Trophoblast cell (in vitro differentiated cells and primary cell): ENCODE measurements around the gene ZNF383.

Experiments
- DNase-seq, 2 donors: peaks; one replicate each; pipeline ENCODE4 v3.0.0-alpha.2; 2016
- H2AFZ ChIP-seq: 2 replicates; pipeline ENCODE4 v1.6.1; 2013; ENCODE audit warnings: low read length, moderate library complexity, mild to moderate bottlenecking; ENCODE audit not compliant: insufficient read depth, poor library complexity
- H2AK5ac ChIP-seq: 2 replicates; pipeline ENCODE4 v1.6.1; 2013; ENCODE audit warnings: mild to moderate bottlenecking, low read length
- H2BK120ac ChIP-seq: 2 replicates; pipeline ENCODE4 v1.6.1; 2013; ENCODE audit warnings: low read length, mild to moderate bottlenecking, moderate library complexity; ENCODE audit not compliant: insufficient read depth, poor library complexity
- H2BK12ac ChIP-seq: 2 replicates; pipeline ENCODE4 v1.6.1; 2013; ENCODE audit warnings: mild to moderate bottlenecking, low read length, moderate library complexity
- H2BK5ac ChIP-seq: 2 replicates; pipeline ENCODE4 v1.6.1; 2013; ENCODE audit warnings: low read length, low read depth, moderate library complexity, mild to moderate bottlenecking; ENCODE audit not compliant: poor library complexity
- H3K14ac ChIP-seq: 2 replicates; pipeline ENCODE4 v1.6.1; 2013; ENCODE audit warnings: mild to moderate bottlenecking, low read length
- H3K18ac ChIP-seq: 2 replicates; pipeline ENCODE4 v1.6.1; 2013; ENCODE audit warnings: mild to moderate bottlenecking, low read length
- H3K23ac ChIP-seq: 2 replicates; pipeline ENCODE4 v1.6.1; 2013; ENCODE audit warnings: low read length
- H3K27ac ChIP-seq: 2 replicates; pipeline ENCODE4 v1.5.1; 2013; ENCODE audit warnings: low read depth, mild to moderate bottlenecking, inconsistent platforms, low read length, moderate library complexity
- H3K27me3 ChIP-seq: 2 replicates; pipeline ENCODE4 v1.6.1; 2013; ENCODE audit warnings: inconsistent platforms, mild to moderate bottlenecking, low read length, moderate library complexity; ENCODE audit not compliant: insufficient read depth
- H3K36me3 ChIP-seq, 2 experiments: 1 replicate in 1 of 2; 2 replicates in 1 of 2; pipeline ENCODE4 v1.6.1; 2013; ENCODE audit warnings: low read length in 2 of 2, mild to moderate bottlenecking in 2 of 2, moderate library complexity in 1 of 2; ENCODE audit not compliant: insufficient read depth in 2 of 2, control insufficient read depth in 1 of 2
- H3K4ac ChIP-seq: 2 replicates; pipeline ENCODE4 v1.6.1; 2013; ENCODE audit warnings: low read depth, mild to moderate bottlenecking, low read length, moderate library complexity
- H3K4me1 ChIP-seq, 2 experiments: 1 replicate in 1 of 2; 2 replicates in 1 of 2; pipeline ENCODE4 v1.6.1; 2013; ENCODE audit warnings: low read length in 2 of 2, mild to moderate bottlenecking in 2 of 2, moderate library complexity in 1 of 2; ENCODE audit not compliant: insufficient read depth in 2 of 2, control insufficient read depth in 1 of 2
- H3K4me2 ChIP-seq: 2 replicates; pipeline ENCODE4 v1.6.1; 2013; ENCODE audit warnings: inconsistent platforms, mild to moderate bottlenecking, low read length, moderate library complexity
- H3K4me3 ChIP-seq: 2 replicates; pipeline ENCODE4 v1.5.1; 2013; ENCODE audit warnings: mild to moderate bottlenecking, low read depth, low read length, inconsistent platforms
- H3K79me1 ChIP-seq: one replicate; pipeline ENCODE4 v1.6.1; 2013; ENCODE audit warnings: low read length
- H3K79me2 ChIP-seq: 2 replicates; pipeline ENCODE4 v1.6.1; 2013; ENCODE audit warnings: low read length, mild to moderate bottlenecking; ENCODE audit not compliant: control insufficient read depth, insufficient read depth, poor library complexity
- H3K9ac ChIP-seq: 2 replicates; pipeline ENCODE4 v1.6.1; 2013; ENCODE audit warnings: mild to moderate bottlenecking, low read length
- H3K9me3 ChIP-seq: 2 replicates; pipeline ENCODE4 v1.6.1; 2013; ENCODE audit warnings: low read depth, mild to moderate bottlenecking, control low read depth, inconsistent platforms, low read length; ENCODE audit not compliant: insufficient read depth
- H4K12ac ChIP-seq: 2 replicates; pipeline ENCODE4 v1.6.1; 2013; ENCODE audit warnings: low read depth, mild to moderate bottlenecking, low read length, moderate library complexity
- H4K8ac ChIP-seq: 2 replicates; pipeline ENCODE4 v1.6.1; 2013; ENCODE audit warnings: low read depth, mild to moderate bottlenecking, low read length, moderate library complexity
- H4K91ac ChIP-seq: one replicate; pipeline ENCODE4 v1.6.1; 2013; ENCODE audit warnings: low read depth, mild to moderate bottlenecking, low read length, moderate library complexity
- WGBS: extraction: QIAGEN DNeasy Blood & Tissue Kit; methylation state at CpG from one replicate; pipeline ENCODE4 v1.1.7; 2013; ENCODE audit warnings: missing lambda C conversion rate; ENCODE audit not compliant: insufficient read length, insufficient coverage; ENCODE audit errors: extremely low coverage; 5-methylcytosine and 5-hydroxymethylcytosine counted together

ZNF383 gene

DNA sequence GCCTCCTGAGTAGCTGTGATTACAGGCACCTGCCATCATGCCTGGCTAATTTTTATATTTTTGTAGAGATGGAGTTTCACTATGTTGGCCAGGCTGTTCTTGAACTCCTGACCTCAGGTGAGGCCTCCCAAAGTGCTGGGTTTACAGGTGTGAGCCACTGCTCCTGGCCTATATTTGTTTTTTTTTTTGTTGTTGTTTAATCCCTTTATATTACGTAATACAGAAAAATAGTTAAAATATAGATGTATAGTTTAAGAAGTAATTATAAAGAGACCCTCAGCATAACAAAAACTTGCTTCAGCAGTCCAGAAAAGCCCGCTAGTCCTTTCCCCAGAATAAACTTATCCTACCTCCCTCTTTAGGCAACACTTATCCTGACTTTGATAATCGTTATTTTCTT, 2.4 kb downstream of the ZNF383 start:
- H3K4ac ChIP-seq, result no peak overlapping the region
- peaks cover 0 to 4% of the 10 kb centered on the region in 2 experiments for H3K4me1 ChIP-seq
- no peak overlapping the region for H3K4me3 ChIP-seq
- no peak overlapping the region for H3K23ac ChIP-seq
- peaks cover 6% of the 10 kb centered on the region for H3K79me1 ChIP-seq
- H3K9me3 ChIP-seq, result no peaks in the 10 kb centered on the region
- no peaks in the 10 kb centered on the region for H3K36me3 ChIP-seq
- no peak overlapping the region for H3K9ac ChIP-seq
- no peak overlapping the region for H2BK12ac ChIP-seq
- H4K12ac ChIP-seq, result no peak overlapping the region
- WGBS, result no CpG with 5 or more reads among the region's 3 CpGs
- H2BK5ac ChIP-seq, result no peak overlapping the region
- H4K91ac ChIP-seq, result no peak overlapping the region
- peaks cover 7% of the 10 kb centered on the region for H3K79me2 ChIP-seq
- no peak overlapping the region for H4K8ac ChIP-seq
- H2BK120ac ChIP-seq, result no peak overlapping the region
- no peak overlapping the region for H2AFZ ChIP-seq
- no peak overlapping the region for H3K4me2 ChIP-seq
- H2AK5ac ChIP-seq, result no peak overlapping the region
- H3K14ac ChIP-seq, result no peak overlapping the region
- no peak overlapping the region for H3K27ac ChIP-seq
- H3K18ac ChIP-seq, result no peak overlapping the region
- no peaks in the 10 kb centered on the region for H3K27me3 ChIP-seq
- no peak for DNase-seq

GRCh38 chr19:37221136-37221535, 3.1 kb downstream of the ZNF383 start:
- Histone ChIP-seq H4K12ac (no peak overlapping the region), H3K79me1 (peaks cover 6% of the 10 kb centered on the region), H4K91ac (no peak overlapping the region), H4K8ac (no peak overlapping the region), H3K27ac (no peak overlapping the region), H2BK12ac (no peak overlapping the region), H3K36me3 (no peaks in the 10 kb centered on the region), H3K9ac (no peak overlapping the region), H3K18ac (no peak overlapping the region), H3K14ac (no peak overlapping the region), H3K4me2 (no peak overlapping the region), H3K9me3 (no peaks in the 10 kb centered on the region), H3K4ac (no peak overlapping the region), H3K4me1 (peaks cover 0 to 4% of the 10 kb centered on the region in 2 experiments), H2BK120ac (no peak overlapping the region), H2BK5ac (no peak overlapping the region), H3K79me2 (peaks cover 7% of the 10 kb centered on the region), H3K27me3 (no peaks in the 10 kb centered on the region), H3K4me3 (no peak overlapping the region), H2AFZ (no peak overlapping the region), H2AK5ac (no peak overlapping the region), H3K23ac (no peak overlapping the region)
- peak in 1 of 2 donors; percentile 3 for DNase-seq
- WGBS, result no CpG with 5 or more reads among the region's 2 CpGs

- H3K4me1 ChIP-seq, result no peaks in the 10 kb centered on the region
- H2BK120ac ChIP-seq, result no peak overlapping the region
- no peak overlapping the region for H2AK5ac ChIP-seq
- no peak overlapping the region for H3K9ac ChIP-seq
- no peak overlapping the region for H4K91ac ChIP-seq
- H3K27me3 ChIP-seq, result no peaks in the 10 kb centered on the region
- no peaks in the 10 kb centered on the region for H3K79me2 ChIP-seq
- no peak overlapping the region for H3K4me3 ChIP-seq
- WGBS, result no CpG with 5 or more reads among the region's 2 CpGs
- no peak overlapping the region for H2AFZ ChIP-seq
- peaks cover 6% of the 10 kb centered on the region in 2 experiments for H3K36me3 ChIP-seq
- H3K4me2 ChIP-seq, result no peak overlapping the region
- no peak overlapping the region for H2BK12ac ChIP-seq
- H4K12ac ChIP-seq, result no peak overlapping the region
- H3K14ac ChIP-seq, result no peak overlapping the region
- H3K27ac ChIP-seq, result no peak overlapping the region
- no peak overlapping the region for H4K8ac ChIP-seq
- H3K4ac ChIP-seq, result no peak overlapping the region
- H3K23ac ChIP-seq, result no peak overlapping the region
- no peak for DNase-seq
- H3K9me3 ChIP-seq, result no peaks in the 10 kb centered on the region
- no peaks in the 10 kb centered on the region for H3K79me1 ChIP-seq
- no peak overlapping the region for H2BK5ac ChIP-seq
- H3K18ac ChIP-seq, result no peak overlapping the region
Measured at GRCh38 chr19:37226248-37226647, 8.2 kb downstream of the ZNF383 start.

DNA sequence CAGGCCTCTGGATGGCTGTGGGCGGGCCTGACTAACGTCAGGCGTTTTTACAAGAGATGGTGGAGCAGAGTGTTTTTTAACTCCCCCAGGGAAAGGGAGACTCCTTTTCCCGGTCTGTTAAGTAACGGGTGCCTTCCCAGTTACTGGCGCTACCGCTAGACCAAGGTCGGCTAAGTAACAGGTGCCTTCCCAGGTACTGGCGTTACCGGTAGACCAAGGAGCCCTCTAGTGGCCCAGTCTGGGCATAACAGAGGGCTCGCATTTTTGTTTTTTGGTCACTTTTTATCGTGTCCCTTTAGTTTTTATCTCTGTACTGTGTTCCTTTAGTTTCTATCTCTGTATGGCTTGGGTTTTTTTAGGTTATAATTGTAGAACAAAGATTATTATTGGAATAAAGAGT, 10.0 kb downstream of the ZNF383 start:
- Histone ChIP-seq H2BK12ac (no peak overlapping the region), H2BK5ac (no peak overlapping the region), H3K23ac (no peak overlapping the region), H2AFZ (no peak overlapping the region), H3K36me3 (peaks cover 7 to 9% of the 10 kb centered on the region in 2 experiments), H2AK5ac (no peak overlapping the region), H3K27ac (no peak overlapping the region), H3K79me2 (no peaks in the 10 kb centered on the region), H3K9me3 (no peaks in the 10 kb centered on the region), H3K4me2 (no peak overlapping the region), H3K18ac (no peak overlapping the region), H4K91ac (no peak overlapping the region), H3K14ac (no peak overlapping the region), H2BK120ac (no peak overlapping the region), H3K4me1 (no peaks in the 10 kb centered on the region), H3K27me3 (no peaks in the 10 kb centered on the region), H3K4ac (no peak overlapping the region), H4K8ac (no peak overlapping the region), H3K79me1 (no peaks in the 10 kb centered on the region), H3K4me3 (no peak overlapping the region), H3K9ac (no peak overlapping the region), H4K12ac (no peak overlapping the region)
- WGBS, result no CpG with 5 or more reads among the region's 12 CpGs
- DNase-seq, result peak; percentile 61 to 87
